Heart right ventricle (tissue), 16 donors: ENCODE results near the gene ATR. TPM values are rescaled to one million over a fixed set of nuclear protein-coding genes. Genes with fewer than 3 reads are reported as not detected.
A peak's percentile ranks its signal among the peaks of the same experiment; 100 is the strongest.

Experiments
- ATAC-seq, 8 donors: fragments of 200-7000 bp; cut with Tn5 transposase; one replicate each; pipeline ENCODE4 v1.9.1; 2020; ENCODE audit warnings: mild to moderate bottlenecking in 8 of 8, moderate library complexity in 8 of 8, moderate number of reproducible peaks in 1 of 8
- DNase-seq, 2 donors: peaks; one replicate each; pipeline ENCODE4 v3.0.0-alpha.2; 2020
- H3K27ac ChIP-seq, 10 donors: fragments of 200-600 bp; sonication (generic) in 2 of 10; one replicate each; pipeline versions ENCODE4 v1.5.0 to v1.8.0; 2020 to 2022; ENCODE audit warnings: mild to moderate bottlenecking in 3 of 10
- H3K27me3 ChIP-seq, 7 donors: fragments of 200-600 bp; one replicate each; pipeline ENCODE4 v1.8.0; 2021 to 2022; ENCODE audit warnings: mild to moderate bottlenecking in 2 of 7
- H3K36me3 ChIP-seq, 9 donors: fragments of 200-600 bp; sonication (generic) in 1 of 9; one replicate each; pipeline versions ENCODE4 v1.5.0 to v1.8.0; 2020 to 2022; ENCODE audit warnings: mild to moderate bottlenecking in 2 of 9
- H3K4me1 ChIP-seq, 9 donors: fragments of 200-600 bp; sonication (generic) in 1 of 9; one replicate each; pipeline versions ENCODE4 v1.5.0 to v1.8.0; 2020 to 2022; ENCODE audit warnings: mild to moderate bottlenecking in 4 of 9
- H3K4me3 ChIP-seq, 10 donors: fragments of 200-600 bp; sonication (generic) in 2 of 10; one replicate each; pipeline versions ENCODE4 v1.5.0 to v1.8.0; 2020 to 2022; ENCODE audit warnings: mild to moderate bottlenecking in 7 of 10, moderate library complexity in 2 of 10
- H3K9me3 ChIP-seq, 11 donors: fragments of 200-600 bp in 10 of 11; sonication (generic) in 2 of 11; one replicate each; pipeline versions ENCODE4 v1.5.0 to v1.8.0; 2013 to 2022; ENCODE audit warnings: mild to moderate bottlenecking in 2 of 11, control low read depth in 1 of 11, moderate library complexity in 1 of 11
- WGBS, 2 donors: extraction: QIAGEN DNeasy Blood & Tissue Kit; methylation state at CpG; one replicate each; pipeline ENCODE4 v1.1.7; 2013; ENCODE audit warnings: inconsistent platforms in 1 of 2; 5-methylcytosine and 5-hydroxymethylcytosine counted together
- intact Hi-C, 10 donors: fragments of 100-400 bp; cut with DNase I; formaldehyde crosslinking; loops; one replicate each; pipeline versions ENCODE4 v1.11.1 to v1.14.2; 2022
- polyA plus RNA-seq, 2 donors: library from polyadenylated mRNA; stranded (reverse); fragments of 200-250 nt; gene quantifications; one replicate each; pipeline ENCODE4 v1.2.3, GENCODE V29; 2013
- total RNA-seq, 10 donors: library from RNA; stranded (reverse); fragmentation: NEBNext Ultra II Directional in 3 of 10; extraction: Animal tissue kit (Norgen Biotek cat#: 25700) in 3 of 10; gene quantifications; one replicate each; pipeline versions ENCODE4 v1.2.1 to v1.2.4, GENCODE V29; 2021 to 2023
- TF ChIP-seq, protein P1 (sequence below), 9 donors: fragments of 200-600 bp; sonication (generic) in 2 of 9; IDR thresholded peaks; one replicate each; pipeline versions ENCODE4 v1.5.0 to v1.8.0; 2021 to 2022; ENCODE audit warnings: antibody characterized with exemption in 9 of 9, mild to moderate bottlenecking in 5 of 9, moderate library complexity in 1 of 9
- donor health status: Arrhythmogenic right ventricular cardiomyopathy.
- donor health status: ischemic (EF 13 %, LVEDD 7.1; RV severe dilation, severe dysfunction).
- donor health status: healthy with polysubstance abuse.
- donor health status: DM: no; HTN: yes; CAD: no.
- donor health status: DM: no; HTN: no; CAD: no.
- donor health status: ischemic (EF 25% LVEDD 6.9; RV normal size, moderate dysfunction).
- donor health status: ischemic (EF 25% LVEDD 5.7; RV mildly dilated, moderate dysfunction).
- donor health status: healthy.
- donor health status: DM: yes; HTN: yes; CAD: no.
- donor health status: Ischemic cardiomyopathy.
- donor health status: ischemic (EF 35%, LVEDD 5.7; RV mildly dilated, moderate dysfunction).
- donor health status: nonischemic (EF 11% LVEDD 7.7; RV severe dilation, severe dysfunction).
- donor health status: DM: yes; HTN: yes; CAD: no.
- donor health status: PGD.
- donor health status: ischemic (EF 29% LVEDD 5.4; RV normal size, mild dysfunction).
- donor health status: nonischemic (EF 23%, LVEDD 6.1; RV moderate dilation, normal function).

The ATR gene
- total and polyA plus RNA-seq, 12 donors: 4.8 to 19.7 (median 10.8) TPM

DNA sequence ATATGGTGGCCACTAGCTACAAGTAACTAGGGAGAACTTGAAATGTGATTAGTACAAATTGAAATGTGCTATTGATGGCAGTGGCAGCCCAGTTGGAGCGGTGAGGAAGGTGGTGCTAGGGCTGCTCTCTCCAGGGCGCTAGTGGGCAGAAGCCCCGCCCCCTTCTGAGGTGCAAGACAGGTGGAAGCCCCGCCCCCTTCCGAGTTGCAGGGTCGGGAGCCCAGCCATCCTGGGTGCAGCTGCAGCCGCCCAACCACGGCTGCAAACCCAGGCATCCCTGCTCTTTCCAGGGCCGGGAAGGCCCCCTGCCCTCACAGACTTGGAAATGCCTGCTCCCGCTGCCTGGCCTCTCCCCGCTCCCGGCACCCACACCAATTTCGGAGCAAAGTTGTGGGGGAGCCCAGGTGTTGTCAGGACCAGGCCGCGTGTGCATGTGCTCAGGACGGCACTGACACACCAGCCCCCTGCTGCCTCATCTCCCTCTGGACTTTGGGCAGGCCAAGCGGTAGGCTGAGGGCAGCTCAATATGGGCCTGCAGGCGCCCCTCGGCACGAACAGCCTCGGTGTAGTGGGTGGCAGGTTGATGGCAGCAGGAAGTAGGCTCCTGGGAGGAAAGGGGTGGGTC lies 10.0 kb downstream of the ATR start:
- Histone ChIP-seq H3K27ac (no peak overlapping the region), H3K36me3 (peaks cover 0 to 49% (median 7%) of the 10 kb centered on the region in 9 donors), H3K4me1 (peaks cover 0 to under 1% (median 0%) of the 10 kb centered on the region in 9 donors), H3K27me3 (no peaks in the 10 kb centered on the region), H3K4me3 (no peak overlapping the region), H3K9me3 (no peaks in the 10 kb centered on the region)
- no peak for DNase-seq
- TF ChIP-seq, protein P1, sequence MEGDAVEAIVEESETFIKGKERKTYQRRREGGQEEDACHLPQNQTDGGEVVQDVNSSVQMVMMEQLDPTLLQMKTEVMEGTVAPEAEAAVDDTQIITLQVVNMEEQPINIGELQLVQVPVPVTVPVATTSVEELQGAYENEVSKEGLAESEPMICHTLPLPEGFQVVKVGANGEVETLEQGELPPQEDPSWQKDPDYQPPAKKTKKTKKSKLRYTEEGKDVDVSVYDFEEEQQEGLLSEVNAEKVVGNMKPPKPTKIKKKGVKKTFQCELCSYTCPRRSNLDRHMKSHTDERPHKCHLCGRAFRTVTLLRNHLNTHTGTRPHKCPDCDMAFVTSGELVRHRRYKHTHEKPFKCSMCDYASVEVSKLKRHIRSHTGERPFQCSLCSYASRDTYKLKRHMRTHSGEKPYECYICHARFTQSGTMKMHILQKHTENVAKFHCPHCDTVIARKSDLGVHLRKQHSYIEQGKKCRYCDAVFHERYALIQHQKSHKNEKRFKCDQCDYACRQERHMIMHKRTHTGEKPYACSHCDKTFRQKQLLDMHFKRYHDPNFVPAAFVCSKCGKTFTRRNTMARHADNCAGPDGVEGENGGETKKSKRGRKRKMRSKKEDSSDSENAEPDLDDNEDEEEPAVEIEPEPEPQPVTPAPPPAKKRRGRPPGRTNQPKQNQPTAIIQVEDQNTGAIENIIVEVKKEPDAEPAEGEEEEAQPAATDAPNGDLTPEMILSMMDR (IDR thresholded peaks at IDR 0.05): no peak
- WGBS, 2 donors: 67 to 73% methylated on average over 21 of the region's 21 CpGs
- intact Hi-C loops: no loop called here
- peak in 1 of 8 donors; percentile 47 for ATAC-seq

DNA sequence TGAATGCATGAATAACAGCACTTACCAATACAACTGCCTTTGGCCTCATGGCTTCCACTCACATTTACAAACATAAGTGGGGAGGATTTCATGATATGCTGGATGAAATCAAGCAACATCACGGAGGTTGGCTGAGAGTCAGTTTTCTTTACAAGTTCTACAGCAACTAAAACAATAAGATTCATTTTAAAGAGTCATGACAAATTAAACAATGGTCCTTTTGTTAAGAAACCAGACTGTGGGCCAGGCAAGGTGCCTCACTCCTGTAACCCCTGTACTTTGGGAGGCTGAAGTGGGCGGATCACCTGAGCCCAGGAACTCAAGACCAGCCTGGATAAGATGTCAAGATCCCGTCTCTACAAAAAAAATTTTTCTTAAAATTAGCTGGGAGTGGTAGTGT lies 12.4 kb downstream of the ATR start:
- WGBS, 2 donors: 93 to 94% methylated on average over 3 of the region's 3 CpGs
- DNase-seq: no peak
- ATAC-seq: no peak
- TF ChIP-seq, protein P1 (IDR thresholded peaks at IDR 0.05): no peak
- Histone ChIP-seq H3K27me3 (no peaks in the 10 kb centered on the region), H3K9me3 (no peaks in the 10 kb centered on the region), H3K4me3 (no peak overlapping the region), H3K36me3 (peaks cover 0 to 70% (median 20%) of the 10 kb centered on the region in 9 donors), H3K27ac (no peak overlapping the region), H3K4me1 (no peaks in the 10 kb centered on the region)
- intact Hi-C loops: no loop called here

DNA sequence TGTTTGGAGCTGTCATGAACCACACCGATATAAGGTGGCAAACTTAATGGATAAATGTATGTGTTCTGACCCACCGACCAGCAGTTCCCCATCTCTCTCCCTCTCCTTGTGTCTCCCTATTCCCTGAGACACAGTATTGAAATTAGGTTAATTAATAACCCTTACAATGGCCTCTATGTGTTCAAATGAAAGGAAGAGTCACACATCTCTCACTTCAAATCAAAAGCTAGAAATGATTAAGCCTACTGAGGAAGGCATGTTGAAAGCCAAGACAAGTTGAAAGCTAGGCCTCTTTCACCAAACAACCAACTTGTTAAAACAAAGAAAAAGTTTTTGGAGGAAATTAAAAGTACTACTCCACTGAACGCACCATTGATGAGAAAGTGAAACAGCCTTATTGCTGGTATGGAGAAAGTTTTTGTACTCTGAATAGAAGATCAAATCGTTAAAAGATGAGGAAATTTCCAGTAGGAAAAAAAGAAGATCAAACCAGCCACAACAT lies 15.0 kb downstream of the ATR start:
- no peaks in the 10 kb centered on the region for H3K9me3 ChIP-seq
- ATAC-seq (no peak), DNase-seq (no peak)
- no peak overlapping the region for H3K27ac ChIP-seq
- H3K36me3 ChIP-seq: peaks cover 0 to 83% (median 33%) of the 10 kb centered on the region in 9 donors
- TF ChIP-seq, protein P1 (IDR thresholded peaks at IDR 0.05): no peak
- H3K4me3 ChIP-seq: no peak overlapping the region
- 94 to 95% methylated on average over 4 of the region's 4 CpGs for WGBS, 2 donors
- no peaks in the 10 kb centered on the region for H3K4me1 ChIP-seq
- intact Hi-C loops: no loop called here
- no peaks in the 10 kb centered on the region for H3K27me3 ChIP-seq

DNA sequence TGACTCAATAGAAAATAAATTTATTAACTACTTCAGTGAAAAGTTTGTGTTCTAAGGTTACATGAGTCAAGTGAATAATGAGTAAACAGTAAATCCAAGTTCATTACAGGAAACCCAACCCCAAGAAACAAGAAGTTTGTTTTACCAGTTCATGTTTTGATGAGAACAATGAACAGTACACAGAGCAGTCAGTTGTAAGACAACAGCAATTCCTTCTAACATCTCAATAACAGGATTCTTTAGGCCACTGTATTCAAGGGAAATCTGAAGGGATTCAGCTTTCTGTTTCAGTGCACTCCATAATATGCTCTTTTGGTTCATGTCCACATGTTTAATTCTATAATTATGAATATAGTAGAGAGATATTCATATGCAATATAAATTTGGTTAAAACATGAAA lies 18.4 kb downstream of the ATR start:
- Histone ChIP-seq H3K9me3 (no peaks in the 10 kb centered on the region), H3K27ac (no peak overlapping the region), H3K27me3 (no peaks in the 10 kb centered on the region), H3K36me3 (peaks cover 0 to 100% (median 49%) of the 10 kb centered on the region in 9 donors), H3K4me3 (no peak overlapping the region), H3K4me1 (no peaks in the 10 kb centered on the region)
- ATAC-seq: no peak
- intact Hi-C loops: no loop called here
- TF ChIP-seq, protein P1 (IDR thresholded peaks at IDR 0.05): no peak
- no peak for DNase-seq
